ENCODE results near the gene SLC22A12.
"Not testable (repeated sequence)": the region's sequence is repeated elsewhere in the genome, so short reads cannot be mapped to it uniquely, and the experiment has no call there.

SLC22A12 gene

DNA sequence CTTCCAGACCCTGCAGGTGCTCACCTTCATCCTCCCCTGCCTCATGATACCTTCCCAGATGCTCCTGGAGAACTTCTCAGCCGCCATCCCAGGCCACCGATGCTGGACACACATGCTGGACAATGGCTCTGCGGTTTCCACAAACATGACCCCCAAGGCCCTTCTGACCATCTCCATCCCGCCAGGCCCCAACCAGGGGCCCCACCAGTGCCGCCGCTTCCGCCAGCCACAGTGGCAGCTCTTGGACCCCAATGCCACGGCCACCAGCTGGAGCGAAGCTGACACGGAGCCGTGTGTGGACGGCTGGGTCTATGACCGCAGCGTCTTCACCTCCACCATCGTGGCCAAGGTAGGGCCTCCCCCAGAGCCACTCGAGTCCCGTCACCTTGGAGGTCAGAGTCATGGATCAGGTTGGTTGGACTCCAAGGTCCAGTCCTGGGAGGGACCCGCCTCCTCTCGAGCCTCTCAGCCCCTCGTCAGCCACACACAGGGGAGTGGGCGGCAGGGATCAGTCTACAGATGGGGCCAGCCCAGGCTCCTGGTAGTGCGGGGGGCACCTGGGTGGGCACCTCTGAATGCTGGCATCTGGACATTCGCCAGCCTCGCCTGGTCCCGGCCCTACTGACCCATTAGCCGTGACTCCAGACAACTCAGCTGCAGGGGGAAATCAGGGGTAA, 34.8 kb upstream of the SLC22A12 start:
- no peaks in the 10 kb centered on the region for H3K36me3 ChIP-seq (ENCODE audit: control insufficient read depth in 2 of 2, insufficient read depth in 2 of 2, low read length in 2 of 2)
- peaks cover 6 to 8% of the 10 kb centered on the region in 2 donors for H3K4me1 ChIP-seq (ENCODE audit: control insufficient read depth in 2 of 2, insufficient read depth in 2 of 2, low read length in 2 of 2)
- no peak overlapping the region for H3K4me3 ChIP-seq (ENCODE audit: low read length in 2 of 2)
- H3K27me3 ChIP-seq (ENCODE audit: control insufficient read depth in 2 of 2, insufficient read depth in 2 of 2, low read length in 2 of 2), result no peaks in the 10 kb centered on the region
- H3K27ac ChIP-seq (ENCODE audit: low read depth in 2 of 2, low read length in 2 of 2), result no peak overlapping the region
- H3K9me3 ChIP-seq (ENCODE audit: control insufficient read depth in 2 of 2, low read length in 2 of 2), result no peaks in the 10 kb centered on the region
- no peak overlapping the region for H3K9ac ChIP-seq (ENCODE audit: low read depth in 1 of 2, low read length in 2 of 2)

GRCh38 chr11:64556721-64557250, 34.2 kb upstream of the SLC22A12 start:
- H3K9ac ChIP-seq (ENCODE audit: low read depth in 1 of 2, low read length in 2 of 2), result no peak overlapping the region
- H3K36me3 ChIP-seq (ENCODE audit: control insufficient read depth in 2 of 2, insufficient read depth in 2 of 2, low read length in 2 of 2), result no peaks in the 10 kb centered on the region
- no peaks in the 10 kb centered on the region for H3K9me3 ChIP-seq (ENCODE audit: control insufficient read depth in 2 of 2, low read length in 2 of 2)
- no peak overlapping the region for H3K4me3 ChIP-seq (ENCODE audit: low read length in 2 of 2)
- H3K27me3 ChIP-seq (ENCODE audit: control insufficient read depth in 2 of 2, insufficient read depth in 2 of 2, low read length in 2 of 2), result no peaks in the 10 kb centered on the region
- H3K4me1 ChIP-seq (ENCODE audit: control insufficient read depth in 2 of 2, insufficient read depth in 2 of 2, low read length in 2 of 2), result peaks cover 6 to 8% of the 10 kb centered on the region in 2 donors
- no peak overlapping the region for H3K27ac ChIP-seq (ENCODE audit: low read depth in 2 of 2, low read length in 2 of 2)

DNA sequence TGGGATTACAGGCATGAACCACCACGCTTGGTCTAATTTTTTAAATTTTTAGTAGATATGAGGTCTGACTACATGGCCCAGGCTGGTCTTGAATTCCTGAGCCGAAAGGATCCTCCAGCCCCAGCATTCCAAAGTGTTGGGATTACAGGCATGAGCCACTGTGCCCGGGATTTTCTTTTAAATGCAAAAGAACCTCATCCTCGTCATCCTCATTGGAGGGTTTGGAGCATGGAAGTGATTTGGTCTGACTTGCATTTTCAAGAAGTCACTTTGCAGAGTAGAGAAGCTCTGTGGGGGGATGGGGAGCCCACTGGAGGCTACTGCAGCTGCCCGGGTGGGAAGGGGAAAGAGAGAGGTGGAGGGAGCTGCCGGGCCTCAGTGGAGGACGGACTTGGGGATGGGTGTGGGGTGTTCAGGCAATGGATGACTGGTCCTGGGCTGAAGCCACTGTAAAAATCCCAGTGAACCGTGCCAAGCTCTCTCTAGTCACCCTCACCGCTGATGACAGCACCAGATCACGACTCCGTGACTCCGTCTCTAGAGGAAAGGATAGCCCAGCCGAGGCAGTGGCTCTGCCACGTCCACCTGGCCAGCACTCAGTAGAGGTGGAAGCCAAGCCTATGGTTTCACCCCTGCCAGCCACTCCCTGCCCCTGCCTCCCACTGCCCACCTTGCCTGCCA, 32.8 kb upstream of the SLC22A12 start:
- H3K27ac ChIP-seq (ENCODE audit: low read depth in 2 of 2, low read length in 2 of 2), result no peak overlapping the region
- no peak overlapping the region for H3K4me3 ChIP-seq (ENCODE audit: low read length in 2 of 2)
- no peaks in the 10 kb centered on the region for H3K36me3 ChIP-seq (ENCODE audit: control insufficient read depth in 2 of 2, insufficient read depth in 2 of 2, low read length in 2 of 2)
- no peaks in the 10 kb centered on the region for H3K27me3 ChIP-seq (ENCODE audit: control insufficient read depth in 2 of 2, insufficient read depth in 2 of 2, low read length in 2 of 2)
- H3K9ac ChIP-seq (ENCODE audit: low read depth in 1 of 2, low read length in 2 of 2), result no peak overlapping the region
- H3K4me1 ChIP-seq (ENCODE audit: control insufficient read depth in 2 of 2, insufficient read depth in 2 of 2, low read length in 2 of 2), result peaks cover 6 to 8% of the 10 kb centered on the region in 2 donors
- H3K9me3 ChIP-seq (ENCODE audit: control insufficient read depth in 2 of 2, low read length in 2 of 2), result no peaks in the 10 kb centered on the region

GRCh38 chr11:64558869-64559268, 32.2 kb upstream of the SLC22A12 start:
- Histone ChIP-seq H3K4me3 (ENCODE audit: low read length in 2 of 2) (no peak overlapping the region), H3K27me3 (ENCODE audit: control insufficient read depth in 2 of 2, insufficient read depth in 2 of 2, low read length in 2 of 2) (no peaks in the 10 kb centered on the region), H3K9me3 (ENCODE audit: control insufficient read depth in 2 of 2, low read length in 2 of 2) (no peaks in the 10 kb centered on the region), H3K27ac (ENCODE audit: low read depth in 2 of 2, low read length in 2 of 2) (no peak overlapping the region), H3K36me3 (ENCODE audit: control insufficient read depth in 2 of 2, insufficient read depth in 2 of 2, low read length in 2 of 2) (no peaks in the 10 kb centered on the region), H3K4me1 (ENCODE audit: control insufficient read depth in 2 of 2, insufficient read depth in 2 of 2, low read length in 2 of 2) (peaks cover 6 to 7% of the 10 kb centered on the region in 2 donors), H3K9ac (ENCODE audit: low read depth in 1 of 2, low read length in 2 of 2) (no peak overlapping the region)

GRCh38 chr11:64559351-64560138, 31.5 kb upstream of the SLC22A12 start:
- Histone ChIP-seq H3K4me3 (ENCODE audit: low read length in 2 of 2) (no peak overlapping the region), H3K27ac (ENCODE audit: low read depth in 2 of 2, low read length in 2 of 2) (no peak overlapping the region), H3K9me3 (ENCODE audit: control insufficient read depth in 2 of 2, low read length in 2 of 2) (no peaks in the 10 kb centered on the region), H3K27me3 (ENCODE audit: control insufficient read depth in 2 of 2, insufficient read depth in 2 of 2, low read length in 2 of 2) (no peaks in the 10 kb centered on the region), H3K9ac (ENCODE audit: low read depth in 1 of 2, low read length in 2 of 2) (no peak overlapping the region), H3K36me3 (ENCODE audit: control insufficient read depth in 2 of 2, insufficient read depth in 2 of 2, low read length in 2 of 2) (no peaks in the 10 kb centered on the region), H3K4me1 (ENCODE audit: control insufficient read depth in 2 of 2, insufficient read depth in 2 of 2, low read length in 2 of 2) (peaks cover 3 to 6% of the 10 kb centered on the region in 2 donors)

DNA sequence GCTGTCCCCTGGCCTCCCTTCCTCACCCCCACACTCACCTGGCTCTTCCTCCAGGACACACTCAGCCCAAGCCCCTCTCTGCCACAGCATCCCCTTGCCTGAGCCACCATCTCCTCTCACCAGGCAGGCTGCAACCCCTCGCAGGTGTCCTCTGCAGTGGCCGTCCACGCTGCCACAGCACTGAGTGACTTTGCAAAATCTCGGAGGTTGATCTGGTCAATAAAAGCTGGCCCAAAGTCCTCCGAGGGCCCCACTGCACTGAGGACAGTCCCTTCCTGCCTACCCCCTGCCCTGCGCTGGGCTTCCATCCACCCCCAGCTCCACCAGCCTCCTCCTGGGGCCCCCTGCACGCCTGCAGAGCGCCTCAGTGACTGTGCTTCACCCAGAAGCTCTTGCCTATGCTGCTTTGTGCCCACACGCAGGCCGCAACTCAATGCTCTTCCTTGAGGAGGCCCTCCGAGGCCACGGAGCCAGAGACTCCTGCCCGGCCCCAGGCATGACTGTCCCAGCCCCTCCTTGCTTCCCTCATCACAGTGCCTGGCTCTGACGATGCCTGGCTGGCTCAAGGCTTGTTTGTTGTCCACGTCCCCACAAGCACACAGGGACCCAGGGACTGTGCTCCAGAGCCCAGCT, 30.8 kb upstream of the SLC22A12 start:
- Histone ChIP-seq H3K9me3 (ENCODE audit: control insufficient read depth in 2 of 2, low read length in 2 of 2) (no peaks in the 10 kb centered on the region), H3K27me3 (ENCODE audit: control insufficient read depth in 2 of 2, insufficient read depth in 2 of 2, low read length in 2 of 2) (no peaks in the 10 kb centered on the region), H3K4me3 (ENCODE audit: low read length in 2 of 2) (no peak overlapping the region), H3K4me1 (ENCODE audit: control insufficient read depth in 2 of 2, insufficient read depth in 2 of 2, low read length in 2 of 2) (peaks cover 0 to 4% of the 10 kb centered on the region in 2 donors), H3K27ac (ENCODE audit: low read depth in 2 of 2, low read length in 2 of 2) (no peak overlapping the region), H3K36me3 (ENCODE audit: control insufficient read depth in 2 of 2, insufficient read depth in 2 of 2, low read length in 2 of 2) (no peaks in the 10 kb centered on the region), H3K9ac (ENCODE audit: low read depth in 1 of 2, low read length in 2 of 2) (no peak overlapping the region)

DNA sequence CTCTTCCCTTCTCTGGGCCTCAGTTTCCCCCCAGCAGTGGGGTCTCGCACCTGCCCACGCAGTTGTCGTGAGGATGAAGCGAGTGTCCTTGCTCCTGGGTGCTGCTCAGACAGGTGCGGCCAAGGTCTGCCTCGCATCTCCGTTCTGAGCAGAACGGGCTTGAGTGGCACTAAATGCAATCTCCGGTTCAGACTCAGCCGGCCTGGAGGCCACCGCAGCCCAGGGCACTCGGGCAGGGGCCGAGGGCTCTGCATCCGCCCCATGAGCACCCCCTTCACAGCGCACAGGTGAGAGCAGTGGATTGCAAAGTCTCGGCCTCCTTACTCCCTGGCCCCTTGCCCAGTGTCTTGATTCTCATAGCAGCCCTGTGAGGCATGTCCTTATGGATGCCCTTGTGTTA, 30.1 kb upstream of the SLC22A12 start:
- no peaks in the 10 kb centered on the region for H3K27me3 ChIP-seq (ENCODE audit: control insufficient read depth in 2 of 2, insufficient read depth in 2 of 2, low read length in 2 of 2)
- H3K36me3 ChIP-seq (ENCODE audit: control insufficient read depth in 2 of 2, insufficient read depth in 2 of 2, low read length in 2 of 2), result no peaks in the 10 kb centered on the region
- H3K4me3 ChIP-seq (ENCODE audit: low read length in 2 of 2), result no peak overlapping the region
- H3K9me3 ChIP-seq (ENCODE audit: control insufficient read depth in 2 of 2, low read length in 2 of 2), result no peaks in the 10 kb centered on the region
- no peak overlapping the region for H3K27ac ChIP-seq (ENCODE audit: low read depth in 2 of 2, low read length in 2 of 2)
- no peaks in the 10 kb centered on the region for H3K4me1 ChIP-seq (ENCODE audit: control insufficient read depth in 2 of 2, insufficient read depth in 2 of 2, low read length in 2 of 2)
- H3K9ac ChIP-seq (ENCODE audit: low read depth in 1 of 2, low read length in 2 of 2), result no peak overlapping the region

DNA sequence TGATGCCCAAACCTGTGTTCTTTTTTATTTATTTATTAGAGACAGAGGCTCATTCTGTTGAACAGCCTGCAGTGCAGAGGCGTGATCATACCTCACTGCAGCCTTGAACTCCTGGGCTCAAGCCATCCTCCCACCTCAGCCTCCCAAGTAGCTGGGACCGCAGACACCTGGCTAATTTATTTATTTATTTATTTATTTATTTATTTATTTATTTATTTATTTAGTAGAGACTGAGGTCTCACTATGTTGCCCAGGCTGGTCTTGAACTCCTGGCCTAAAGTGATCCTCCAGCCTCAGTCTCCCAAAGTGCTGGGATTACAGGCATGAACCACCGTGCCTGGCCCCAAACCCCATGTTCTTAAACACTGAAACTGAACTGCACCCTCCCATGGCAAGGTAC, 29.6 kb upstream of the SLC22A12 start:
- not testable (repeated sequence) for H3K4me3 ChIP-seq (ENCODE audit: low read length in 2 of 2); H3K9me3 ChIP-seq (ENCODE audit: control insufficient read depth in 2 of 2, low read length in 2 of 2); H3K9ac ChIP-seq (ENCODE audit: low read depth in 1 of 2, low read length in 2 of 2); H3K27ac ChIP-seq (ENCODE audit: low read depth in 2 of 2, low read length in 2 of 2); H3K27me3 ChIP-seq (ENCODE audit: control insufficient read depth in 2 of 2, insufficient read depth in 2 of 2, low read length in 2 of 2); H3K36me3 ChIP-seq (ENCODE audit: control insufficient read depth in 2 of 2, insufficient read depth in 2 of 2, low read length in 2 of 2); H3K4me1 ChIP-seq (ENCODE audit: control insufficient read depth in 2 of 2, insufficient read depth in 2 of 2, low read length in 2 of 2)

GRCh38 chr11:64561984-64562722, 28.9 kb upstream of the SLC22A12 start:
- H3K27me3 ChIP-seq (ENCODE audit: control insufficient read depth in 2 of 2, insufficient read depth in 2 of 2, low read length in 2 of 2), result no peaks in the 10 kb centered on the region
- H3K9me3 ChIP-seq (ENCODE audit: control insufficient read depth in 2 of 2, low read length in 2 of 2), result no peaks in the 10 kb centered on the region
- no peaks in the 10 kb centered on the region for H3K4me1 ChIP-seq (ENCODE audit: control insufficient read depth in 2 of 2, insufficient read depth in 2 of 2, low read length in 2 of 2)
- H3K36me3 ChIP-seq (ENCODE audit: control insufficient read depth in 2 of 2, insufficient read depth in 2 of 2, low read length in 2 of 2), result no peaks in the 10 kb centered on the region
- H3K27ac ChIP-seq (ENCODE audit: low read depth in 2 of 2, low read length in 2 of 2), result no peak overlapping the region
- no peak overlapping the region for H3K9ac ChIP-seq (ENCODE audit: low read depth in 1 of 2, low read length in 2 of 2)
- H3K4me3 ChIP-seq (ENCODE audit: low read length in 2 of 2), result no peak overlapping the region

Data from mucosa of rectum (tissue), 2 donors.